Measurements from ENCODE around the gene RMDN2. TPM values are rescaled to one million over a fixed set of nuclear protein-coding genes. Genes with fewer than 3 reads are reported as not detected.

Gene RMDN2
- total RNA-seq, 2 experiments from 2014 or later, result 2.0 to 2.9 TPM

- no peaks in the 10 kb centered on the region for H3K9me3 Mint-ChIP-seq
Observed at GRCh38 chr2:37906131-37906530, 19.0 kb upstream of the RMDN2 start.

GRCh38 chr2:37907501-37908225, 17.4 kb upstream of the RMDN2 start:
- peaks cover 22% of the 10 kb centered on the region for H3K27me3 Mint-ChIP-seq
- ChIA-PET CTCF (interaction anchor here (0.7 kb wide), 2 partner anchors 108 to 491 kb away, joined by 3 to 4 read pairs; no protein-coding TSS in a partner anchor), POLR2A (no interaction called here)
- H3K27ac Mint-ChIP-seq, result no peak overlapping the region
- no peaks in the 10 kb centered on the region for H3K9me3 Mint-ChIP-seq
- DNase-seq, result no peak
- H3K4me1 Mint-ChIP-seq, result no peaks in the 10 kb centered on the region
- no peaks in the 10 kb centered on the region for H3K36me3 Mint-ChIP-seq (ENCODE audit: low read depth)
- no peak overlapping the region for H3K4me3 Mint-ChIP-seq

More at GRCh38 chr2:37906131-37906530, 19.0 kb upstream of the RMDN2 start:
- ChIA-PET POLR2A (no interaction called here), CTCF (no interaction called here)
- no peaks in the 10 kb centered on the region for H3K36me3 Mint-ChIP-seq (ENCODE audit: low read depth)
- DNase-seq, result no peak
- H3K27me3 Mint-ChIP-seq, result peaks cover 18% of the 10 kb centered on the region
- H3K4me3 Mint-ChIP-seq, result no peak overlapping the region
- H3K4me1 Mint-ChIP-seq, result no peaks in the 10 kb centered on the region
- H3K27ac Mint-ChIP-seq, result no peak overlapping the region

- ChIA-PET CTCF (no interaction called here), POLR2A (no interaction called here)
- peaks cover 13% of the 10 kb centered on the region for H3K27me3 Mint-ChIP-seq
- H3K27ac Mint-ChIP-seq, result no peak overlapping the region
- H3K4me3 Mint-ChIP-seq, result no peak overlapping the region
- H3K4me1 Mint-ChIP-seq, result no peaks in the 10 kb centered on the region
- H3K36me3 Mint-ChIP-seq (ENCODE audit: low read depth), result no peaks in the 10 kb centered on the region
- H3K9me3 Mint-ChIP-seq, result no peaks in the 10 kb centered on the region
- DNase-seq, result no peak
Observed at GRCh38 chr2:37911296-37911873, 13.7 kb upstream of the RMDN2 start.

GRCh38 chr2:37912056-37912455, 13.0 kb upstream of the RMDN2 start:
- ChIA-PET POLR2A (no interaction called here), CTCF (interaction anchor here (0.5 kb wide), 1 partner anchor 1023 kb away, joined by 3 read pairs; no protein-coding TSS in a partner anchor)
- Mint-ChIP-seq H3K9me3 (no peaks in the 10 kb centered on the region), H3K4me3 (no peak overlapping the region), H3K27ac (no peak overlapping the region), H3K36me3 (ENCODE audit: low read depth) (no peaks in the 10 kb centered on the region), H3K27me3 (peaks cover 13% of the 10 kb centered on the region), H3K4me1 (no peaks in the 10 kb centered on the region)
- DNase-seq, result no peak

GRCh38 chr2:37912616-37913015, 12.5 kb upstream of the RMDN2 start:
- H3K36me3 Mint-ChIP-seq (ENCODE audit: low read depth), result no peaks in the 10 kb centered on the region
- H3K4me1 Mint-ChIP-seq, result no peaks in the 10 kb centered on the region
- ChIA-PET CTCF (interaction anchor here (0.7 kb wide), 1 partner anchor 11 kb away, joined by 3 read pairs; no protein-coding TSS in a partner anchor), POLR2A (no interaction called here)
- no peaks in the 10 kb centered on the region for H3K9me3 Mint-ChIP-seq
- H3K4me3 Mint-ChIP-seq, result no peak overlapping the region
- no peak for DNase-seq
- no peak overlapping the region for H3K27ac Mint-ChIP-seq
- peaks cover 11% of the 10 kb centered on the region for H3K27me3 Mint-ChIP-seq

DNA sequence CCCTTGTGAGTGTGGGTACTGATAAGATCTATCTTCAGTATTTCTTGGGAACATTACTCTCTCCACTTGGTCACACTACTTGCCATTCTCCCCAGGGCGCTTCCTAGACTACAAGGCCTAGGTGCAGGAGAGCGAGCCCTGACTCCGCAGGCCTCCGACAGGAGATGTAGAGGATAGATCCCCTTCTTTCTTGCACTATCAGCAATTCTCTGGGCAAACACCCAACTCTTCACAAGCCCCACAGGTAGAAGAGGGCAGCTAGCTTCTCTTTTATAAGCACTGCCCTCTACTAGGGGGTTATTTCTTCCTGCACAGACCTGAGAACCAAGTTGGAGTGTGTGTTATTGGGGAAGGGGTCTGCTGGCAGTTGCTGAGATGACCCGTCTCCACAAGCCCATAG, 10.7 kb upstream of the RMDN2 start:
- ChIA-PET CTCF (no interaction called here), POLR2A (no interaction called here)
- H3K27me3 Mint-ChIP-seq, result peaks cover 11% of the 10 kb centered on the region
- H3K27ac Mint-ChIP-seq, result no peak overlapping the region
- H3K4me1 Mint-ChIP-seq, result no peaks in the 10 kb centered on the region
- no peak overlapping the region for H3K4me3 Mint-ChIP-seq
- DNase-seq, result no peak
- H3K36me3 Mint-ChIP-seq (ENCODE audit: low read depth), result no peaks in the 10 kb centered on the region
- no peaks in the 10 kb centered on the region for H3K9me3 Mint-ChIP-seq

GRCh38 chr2:37915773-37916172, 9.3 kb upstream of the RMDN2 start:
- no peaks in the 10 kb centered on the region for H3K36me3 Mint-ChIP-seq (ENCODE audit: low read depth)
- DNase-seq, result no peak
- H3K4me3 Mint-ChIP-seq, result no peak overlapping the region
- no peaks in the 10 kb centered on the region for H3K4me1 Mint-ChIP-seq
- no peaks in the 10 kb centered on the region for H3K9me3 Mint-ChIP-seq
- peaks cover 16% of the 10 kb centered on the region for H3K27me3 Mint-ChIP-seq
- ChIA-PET CTCF (no interaction called here), POLR2A (no interaction called here)
- no peak overlapping the region for H3K27ac Mint-ChIP-seq

- no peaks in the 10 kb centered on the region for H3K36me3 Mint-ChIP-seq (ENCODE audit: low read depth)
- ChIA-PET CTCF (no interaction called here), POLR2A (no interaction called here)
- no peaks in the 10 kb centered on the region for H3K4me1 Mint-ChIP-seq
- H3K9me3 Mint-ChIP-seq, result no peaks in the 10 kb centered on the region
- H3K27ac Mint-ChIP-seq, result no peak overlapping the region
- H3K4me3 Mint-ChIP-seq, result no peak overlapping the region
- H3K27me3 Mint-ChIP-seq, result peaks cover 20% of the 10 kb centered on the region
- DNase-seq, result no peak
Observed at GRCh38 chr2:37916512-37917082, 8.5 kb upstream of the RMDN2 start.

- no peaks in the 10 kb centered on the region for H3K9me3 Mint-ChIP-seq
- no peak for DNase-seq
- ChIA-PET POLR2A (no interaction called here), CTCF (interaction anchor here (0.6 to 0.9 kb wide), 2 partner anchors 63 to 148 kb away, joined by 3 read pairs; no protein-coding TSS in a partner anchor)
- no peak overlapping the region for H3K4me3 Mint-ChIP-seq
- H3K27me3 Mint-ChIP-seq, result peaks cover 24% of the 10 kb centered on the region
- H3K4me1 Mint-ChIP-seq, result peaks cover 3% of the 10 kb centered on the region
- no peaks in the 10 kb centered on the region for H3K36me3 Mint-ChIP-seq (ENCODE audit: low read depth)
- H3K27ac Mint-ChIP-seq, result no peak overlapping the region
Observed at GRCh38 chr2:37917281-37918228, 7.5 kb upstream of the RMDN2 start.

- Mint-ChIP-seq H3K27me3 (peaks cover 31% of the 10 kb centered on the region), H3K36me3 (ENCODE audit: low read depth) (no peaks in the 10 kb centered on the region), H3K9me3 (no peaks in the 10 kb centered on the region), H3K27ac (no peak overlapping the region), H3K4me3 (no peak overlapping the region), H3K4me1 (peaks cover 4% of the 10 kb centered on the region)
- ChIA-PET POLR2A (no interaction called here), CTCF (interaction anchor here (0.6 kb wide), 1 partner anchor 147 kb away, joined by 3 read pairs; no protein-coding TSS in a partner anchor)
- no peak for DNase-seq
Observed at GRCh38 chr2:37918742-37919186, 6.3 kb upstream of the RMDN2 start.

- ChIA-PET POLR2A (no interaction called here), CTCF (no interaction called here)
- Mint-ChIP-seq H3K27ac (no peak overlapping the region), H3K4me3 (no peak overlapping the region), H3K9me3 (no peaks in the 10 kb centered on the region), H3K27me3 (peaks cover 40% of the 10 kb centered on the region), H3K4me1 (peaks cover 9% of the 10 kb centered on the region), H3K36me3 (ENCODE audit: low read depth) (peaks cover under 1% of the 10 kb centered on the region)
- DNase-seq, result no peak
Observed at GRCh38 chr2:37919631-37920032, 5.5 kb upstream of the RMDN2 start.

DNA sequence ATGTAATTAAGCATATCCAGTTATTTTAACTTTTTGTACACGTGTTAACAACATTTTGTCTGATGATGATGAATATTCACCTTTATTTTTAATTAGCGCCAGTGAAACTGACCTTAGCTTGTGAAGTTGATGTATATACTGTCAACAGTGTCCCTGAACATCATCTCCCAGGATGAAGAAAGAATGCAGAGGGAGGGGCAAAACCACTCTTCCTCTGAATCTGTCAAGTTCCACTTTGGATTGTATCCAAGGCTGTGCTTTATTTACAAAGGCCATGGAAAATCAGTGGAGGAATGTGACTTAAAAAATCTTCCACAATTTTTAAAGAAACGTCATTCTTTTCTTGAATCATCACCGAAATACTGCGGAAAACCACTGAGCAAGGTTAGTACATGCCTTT, 4.5 kb upstream of the RMDN2 start:
- Mint-ChIP-seq H3K4me1 (peaks cover 12% of the 10 kb centered on the region), H3K36me3 (ENCODE audit: low read depth) (peaks cover 3% of the 10 kb centered on the region), H3K27me3 (peaks cover 42% of the 10 kb centered on the region), H3K27ac (no peak overlapping the region), H3K9me3 (no peaks in the 10 kb centered on the region), H3K4me3 (no peak overlapping the region)
- POLR2A ChIA-PET, result no interaction called here
- CTCF ChIA-PET, result no interaction called here
- DNase-seq, result no peak

DNA sequence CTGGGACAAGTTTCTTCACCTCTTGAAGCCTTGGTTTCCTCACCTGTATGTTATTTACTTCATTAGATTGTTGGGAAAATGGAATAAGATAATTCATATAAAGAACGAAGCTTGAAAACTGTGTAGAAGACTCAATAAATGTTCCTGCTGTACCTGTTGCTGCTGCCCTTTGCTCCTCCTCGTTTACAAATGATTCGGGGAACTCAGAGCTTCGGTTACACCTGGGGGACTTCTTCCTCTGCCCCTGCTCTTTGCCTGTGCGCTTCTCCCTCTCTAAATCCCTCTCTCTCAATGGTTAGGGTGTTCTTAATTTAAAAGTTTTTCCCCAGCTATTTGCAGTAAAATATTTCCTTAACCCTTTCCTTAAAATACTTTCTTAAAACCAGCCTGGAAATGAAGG, 3.3 kb upstream of the RMDN2 start:
- ChIA-PET CTCF (no interaction called here), POLR2A (no interaction called here)
- Mint-ChIP-seq H3K27ac (no peak overlapping the region), H3K27me3 (peaks cover 42% of the 10 kb centered on the region), H3K9me3 (no peaks in the 10 kb centered on the region), H3K4me1 (peaks cover 14% of the 10 kb centered on the region), H3K36me3 (ENCODE audit: low read depth) (peaks cover 3% of the 10 kb centered on the region), H3K4me3 (no peak overlapping the region)
- no peak for DNase-seq
